ENCODE measurements around the gene INTS3.
A peak's percentile ranks its signal among the peaks of the same experiment; 100 is the strongest.

Gene INTS3

GRCh38 chr1:153727463-153728304, at the start of gene INTS3:
TSS of gene INTS3 (plus strand) at chr1:153728050. CDS start at chr1:153728635, 585 bp downstream.
- peak; percentile 99 for DNase-seq (ENCODE audit: low read depth)

- no peak for DNase-seq (ENCODE audit: low read depth)
These were observed 49.1 kb upstream of the INTS3 start, which contains the start of gene NPR1 for GRCh38 chr1:153678519-153679336. TSS of gene NPR1 (plus strand) at chr1:153678688. CDS start at chr1:153679109, 421 bp downstream.

- no peak for DNase-seq (ENCODE audit: low read depth)
These were observed 48.3 kb upstream of the INTS3 start for GRCh38 chr1:153679337-153680119.

- DNase-seq (ENCODE audit: low read depth): no peak
These were observed 47.8 kb upstream of the INTS3 start for GRCh38 chr1:153680120-153680403.

- DNase-seq (ENCODE audit: low read depth): no peak
These were observed 45.1 kb upstream of the INTS3 start for GRCh38 chr1:153682730-153683129.

- no peak for DNase-seq (ENCODE audit: low read depth)
These were observed 44.0 kb upstream of the INTS3 start for GRCh38 chr1:153683854-153684253.

GRCh38 chr1:153684892-153685291, 43.0 kb upstream of the INTS3 start:
- no peak for DNase-seq (ENCODE audit: low read depth)

DNA sequence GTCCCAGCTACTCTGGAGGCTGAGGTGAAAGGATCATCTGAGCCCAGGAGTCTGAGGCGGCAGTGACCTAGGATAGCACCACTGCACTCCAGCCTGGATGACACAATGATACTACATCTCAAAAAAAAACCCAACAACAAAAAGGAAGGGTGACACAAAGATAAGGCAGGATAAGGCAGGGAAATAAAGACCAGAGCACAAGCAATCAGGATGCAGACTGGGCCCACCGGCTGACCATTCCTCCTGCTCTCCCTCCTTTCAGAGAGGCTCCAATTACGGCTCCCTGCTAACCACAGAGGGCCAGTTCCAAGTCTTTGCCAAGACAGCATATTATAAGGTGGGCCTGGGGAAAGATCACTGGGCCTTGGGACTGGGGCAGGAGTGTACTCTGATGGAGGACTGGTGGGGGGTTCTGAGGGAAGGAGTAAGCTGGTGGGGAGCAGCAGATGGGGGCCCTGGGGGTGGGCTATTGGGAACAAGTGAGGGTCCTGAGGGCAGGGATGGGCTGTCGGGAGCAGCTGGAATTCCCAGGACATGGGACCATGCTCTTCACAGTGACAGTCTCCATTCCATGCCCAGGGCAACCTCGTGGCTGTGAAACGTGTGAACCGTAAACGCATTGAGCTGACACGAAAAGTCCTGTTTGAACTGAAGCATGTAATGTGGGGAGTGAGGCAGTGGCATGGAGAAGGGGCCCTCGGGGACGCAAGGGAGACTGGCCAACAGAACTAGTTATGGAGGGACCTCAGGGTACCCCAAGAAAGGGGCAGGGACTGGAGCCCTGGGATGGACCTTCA, 42.1 kb upstream of the INTS3 start:
- no peak for DNase-seq (ENCODE audit: low read depth)

- no peak for DNase-seq (ENCODE audit: low read depth)
These were observed 40.3 kb upstream of the INTS3 start for GRCh38 chr1:153687346-153688125.

DNA sequence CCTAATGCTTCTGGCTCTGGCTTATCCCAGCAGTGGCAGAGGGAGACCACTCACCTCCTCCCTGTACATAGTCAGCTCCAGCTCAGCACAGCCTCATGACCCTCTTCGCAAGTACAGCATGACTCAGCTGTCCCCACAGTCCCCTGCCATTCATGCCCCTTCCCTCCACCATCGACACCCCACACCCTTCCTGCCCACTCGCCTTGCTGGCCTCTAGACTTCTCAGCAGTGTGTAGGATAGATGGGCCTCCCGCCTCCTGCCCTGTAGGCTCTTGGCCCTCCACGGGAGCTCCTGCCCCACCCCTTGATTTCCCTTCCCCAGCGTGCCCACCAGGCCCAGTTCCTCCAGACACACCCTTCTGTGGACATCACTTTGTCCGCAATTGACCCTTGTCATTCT, 39.6 kb upstream of the INTS3 start:
- no peak for DNase-seq (ENCODE audit: low read depth)

DNA sequence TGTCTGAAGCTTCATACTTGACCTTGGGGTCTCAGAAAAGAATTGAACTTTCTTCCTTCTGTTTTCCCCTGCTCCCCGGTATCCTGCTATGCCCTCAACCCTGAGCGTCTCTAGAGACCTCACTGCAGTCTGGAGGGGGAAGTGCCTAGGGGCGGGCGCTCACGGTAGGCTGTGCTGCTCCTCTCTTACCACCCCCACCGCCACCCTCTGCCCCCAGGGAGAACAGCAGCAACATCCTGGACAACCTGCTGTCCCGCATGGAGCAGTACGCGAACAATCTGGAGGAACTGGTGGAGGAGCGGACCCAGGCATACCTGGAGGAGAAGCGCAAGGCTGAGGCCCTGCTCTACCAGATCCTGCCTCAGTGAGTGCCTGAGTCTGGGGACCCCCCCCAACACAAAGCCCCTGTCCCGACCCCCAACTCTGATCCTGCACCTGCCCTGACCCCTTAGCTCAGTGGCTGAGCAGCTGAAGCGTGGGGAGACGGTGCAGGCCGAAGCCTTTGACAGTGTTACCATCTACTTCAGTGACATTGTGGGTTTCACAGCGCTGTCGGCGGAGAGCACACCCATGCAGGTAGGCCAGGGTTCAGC, 39.0 kb upstream of the INTS3 start:
- no peak for DNase-seq (ENCODE audit: low read depth)

- no peak for DNase-seq (ENCODE audit: low read depth)
These were observed 34.4 kb upstream of the INTS3 start for GRCh38 chr1:153693466-153693865.

DNA sequence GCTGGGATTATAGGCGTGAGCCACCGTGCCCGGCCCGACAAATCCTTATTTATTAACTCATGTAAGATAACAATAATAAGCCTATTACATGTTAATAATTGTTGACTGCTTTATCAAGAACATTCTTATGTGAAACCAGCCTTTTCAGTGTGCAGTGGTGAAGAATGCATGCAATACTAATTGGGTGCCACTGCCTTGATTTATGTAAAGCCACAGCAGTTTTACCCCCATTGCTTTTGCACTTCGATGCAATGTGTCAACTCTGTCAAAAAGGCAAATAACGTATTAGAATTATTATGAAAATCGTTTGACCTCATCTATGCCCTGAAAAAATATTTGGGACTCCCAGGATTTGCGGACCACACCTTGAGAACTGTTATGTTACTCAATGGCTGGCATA, 31.1 kb upstream of the INTS3 start:
- DNase-seq (ENCODE audit: low read depth): no peak

DNA sequence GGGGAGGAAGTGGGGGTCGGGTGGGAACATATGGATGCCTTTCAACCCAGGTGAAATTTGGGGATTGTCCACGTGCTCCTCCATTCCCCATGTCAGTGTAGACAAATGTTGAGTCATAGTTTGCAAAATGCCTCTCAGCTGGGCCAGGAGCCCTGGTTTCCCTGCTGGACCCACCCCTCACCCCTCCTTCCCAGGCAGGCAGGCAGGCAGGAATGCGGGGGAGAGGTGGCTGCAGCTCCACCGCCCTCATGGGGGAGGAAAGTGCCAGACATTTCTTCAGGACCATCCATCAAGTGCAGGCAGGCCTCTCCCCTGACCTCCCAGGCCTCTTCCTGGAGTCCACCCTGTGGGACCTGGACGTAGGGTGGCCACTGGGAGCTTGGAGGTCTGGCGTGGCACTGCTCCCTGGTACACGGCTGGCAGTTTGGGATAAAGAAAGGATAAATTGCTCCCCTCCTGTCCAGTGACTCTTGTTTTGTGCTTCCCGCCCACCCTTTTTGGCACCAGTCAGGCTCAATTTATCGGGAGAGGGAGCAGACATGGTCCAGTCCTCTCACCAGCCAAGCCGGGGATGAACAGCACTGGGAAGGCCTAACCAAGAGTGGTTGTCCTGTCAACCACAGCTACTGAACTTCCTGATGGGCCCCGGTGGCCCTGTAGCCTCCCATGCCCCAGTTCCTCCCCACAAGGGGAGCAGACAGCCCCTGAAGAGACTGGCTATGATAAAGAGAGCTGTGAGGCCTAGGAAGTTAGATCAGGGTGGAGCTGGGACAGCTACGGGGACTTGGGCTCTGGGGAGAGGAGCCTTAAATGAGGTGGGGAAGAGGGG, 30.4 kb upstream of the INTS3 start:
- DNase-seq (ENCODE audit: low read depth): no peak

- no peak for DNase-seq (ENCODE audit: low read depth)
These were observed 29.6 kb upstream of the INTS3 start for GRCh38 chr1:153698020-153698922.

GRCh38 chr1:153698923-153699714, 28.7 kb upstream of the INTS3 start:
- DNase-seq (ENCODE audit: low read depth): peak; percentile 63

- no peak for DNase-seq (ENCODE audit: low read depth)
These were observed 28.1 kb upstream of the INTS3 start for GRCh38 chr1:153699768-153700167.

DNA sequence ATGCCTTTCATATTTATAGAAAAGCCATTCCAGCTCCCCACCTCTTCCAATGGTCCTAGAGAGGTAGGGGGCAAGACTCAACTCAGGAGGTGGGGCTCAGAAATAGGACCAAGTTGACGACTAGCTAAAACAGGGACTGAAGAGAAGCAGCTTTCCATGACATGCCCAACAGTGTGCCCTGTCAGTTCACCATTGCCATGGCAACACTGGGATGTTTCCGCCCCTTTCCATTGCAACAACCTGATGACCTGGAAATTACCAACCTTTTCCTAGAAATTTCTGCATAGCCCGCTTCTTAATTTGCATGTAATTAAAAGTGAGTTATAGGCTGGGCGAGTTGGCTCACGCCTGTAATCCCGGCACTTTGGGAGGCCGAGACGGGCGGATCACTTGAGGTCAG, 22.4 kb upstream of the INTS3 start:
- no peak for DNase-seq (ENCODE audit: low read depth)

Data from GM04503 (cell line).